Ramos (cell line): Measurements from ENCODE around the gene TRPM3.

Experiments
- in situ Hi-C: fragments of 300-500 bp; cut with MboI; formaldehyde crosslinking; loops from one replicate; pipeline ENCODE4 v1.14.3; 2022; ENCODE audit warnings: low sequenced_read_pairs; ENCODE audit not compliant: unreplicated experiment

The TRPM3 gene

DNA sequence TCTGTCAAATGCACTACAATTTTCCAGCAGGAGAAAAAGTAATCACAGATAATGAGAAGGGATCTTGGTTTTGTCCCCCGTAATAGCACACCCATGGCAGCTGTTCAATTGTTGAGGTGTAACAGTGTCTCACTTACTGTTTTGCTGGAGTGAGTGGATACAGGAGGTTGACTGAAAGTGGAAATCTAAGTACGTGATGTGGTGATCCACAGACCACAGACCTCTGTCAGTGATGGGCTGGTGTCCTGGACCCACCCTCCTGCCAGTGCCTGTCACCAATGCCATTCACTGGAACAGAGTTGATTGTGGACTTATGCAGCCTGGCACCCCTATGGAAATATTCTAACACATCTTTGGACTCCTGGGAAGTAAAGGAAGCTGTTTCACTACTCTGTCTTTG, 261.7 kb downstream of the TRPM3 start:
- in situ Hi-C loops, result no loop called here

DNA sequence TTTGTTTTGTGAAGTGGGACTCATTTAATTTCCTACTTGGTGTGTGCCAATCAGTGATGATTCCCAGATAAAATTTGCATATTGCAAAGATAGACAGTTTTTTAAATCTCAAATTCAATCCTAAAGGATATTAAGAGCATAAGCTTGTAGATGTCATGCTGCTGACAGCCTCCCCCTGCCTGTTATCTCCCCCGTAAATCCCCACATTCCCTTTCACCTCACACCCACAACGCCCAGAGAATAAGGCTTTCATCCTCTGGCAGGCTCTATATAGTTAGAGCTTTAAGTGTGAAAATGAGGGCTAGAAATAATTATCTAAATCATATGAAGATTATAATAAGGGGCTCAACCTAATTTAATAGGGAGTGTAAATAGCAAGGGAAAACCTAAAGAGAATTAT, 265.0 kb downstream of the TRPM3 start:
- in situ Hi-C loops, result no loop called here

DNA sequence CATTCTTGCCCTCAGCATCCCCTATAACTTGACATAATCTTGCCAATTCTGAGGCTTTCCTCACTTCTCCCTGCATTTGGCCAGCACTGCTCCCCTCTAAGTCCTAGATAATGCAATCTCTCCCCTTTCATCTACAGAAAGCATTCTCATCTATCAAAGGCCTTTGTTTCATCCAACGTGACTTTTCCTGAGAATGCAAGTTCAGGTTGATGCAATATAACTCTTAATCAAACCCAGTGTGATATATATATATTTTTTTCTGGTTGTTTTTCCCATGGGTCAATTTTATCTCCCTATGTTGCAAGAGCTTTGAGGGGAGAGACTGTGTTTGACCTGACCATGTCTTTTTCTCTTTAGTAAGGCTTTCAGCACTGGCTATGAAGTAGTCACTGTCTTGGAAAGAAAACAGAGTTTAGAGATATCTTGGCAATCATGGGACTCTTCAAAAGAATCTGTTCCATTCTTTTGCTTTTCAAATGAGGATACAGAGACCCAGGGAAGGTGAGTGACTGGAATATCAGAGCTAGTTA, 268.6 kb downstream of the TRPM3 start:
- in situ Hi-C loops, result no loop called here

DNA sequence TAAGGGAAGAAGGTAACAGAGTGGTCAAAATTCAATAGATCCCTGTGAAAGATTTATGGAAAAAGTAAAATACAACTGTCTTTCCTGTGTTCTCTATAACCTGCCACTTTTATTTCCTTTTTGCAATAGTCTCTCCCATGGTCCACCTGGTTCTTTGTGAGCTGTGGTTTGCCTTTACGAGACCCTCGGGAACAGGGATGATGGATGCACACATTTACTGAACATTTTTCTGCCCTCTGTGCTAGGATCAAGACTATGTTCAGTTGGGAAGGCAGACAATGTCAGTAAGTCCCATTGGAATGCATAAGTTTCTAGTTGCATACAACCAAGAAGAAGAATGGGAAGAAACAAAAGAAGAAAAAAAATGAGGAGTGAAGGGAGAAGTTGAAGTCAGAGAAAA, 281.2 kb downstream of the TRPM3 start:
- in situ Hi-C loops, result no loop called here

DNA sequence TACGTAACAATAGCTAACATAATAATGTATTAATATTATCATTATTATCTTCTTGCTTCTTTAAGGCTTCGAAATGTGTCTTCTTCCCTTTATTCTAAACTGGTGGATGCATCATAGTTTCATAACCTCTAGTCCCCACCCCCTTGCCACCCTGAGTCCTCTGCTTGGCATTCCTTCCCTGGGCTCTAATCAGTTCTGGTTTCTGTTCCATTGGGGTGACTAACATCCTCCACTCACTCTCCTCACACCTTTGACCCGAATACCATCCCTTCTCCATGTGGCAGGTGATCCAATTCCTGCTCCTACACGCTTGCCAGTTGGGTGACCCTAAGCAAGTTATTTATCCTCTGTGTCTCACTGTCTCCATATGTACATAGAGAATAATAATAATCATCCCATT, 286.1 kb downstream of the TRPM3 start:
- in situ Hi-C loops, result no loop called here

DNA sequence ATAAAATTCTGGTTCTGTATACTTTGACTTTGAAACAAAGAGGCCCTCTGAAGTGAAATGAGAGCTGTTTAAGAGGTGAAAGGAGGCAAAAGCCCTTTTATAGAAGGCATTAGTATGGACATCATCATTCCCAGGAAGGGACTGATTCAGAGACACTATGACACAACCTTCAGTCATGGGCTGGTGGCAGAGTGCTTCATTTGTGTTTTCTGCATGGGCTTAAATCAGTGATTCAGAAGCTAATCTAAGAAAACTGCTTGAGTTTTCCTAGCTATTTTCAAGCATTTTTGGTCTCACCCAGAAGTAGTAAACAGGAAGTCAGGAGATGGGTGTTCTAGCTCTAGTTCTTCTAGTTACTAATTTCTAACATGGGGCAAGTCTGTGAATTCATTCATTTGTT, 288.9 kb downstream of the TRPM3 start:
- in situ Hi-C loops, result no loop called here

DNA sequence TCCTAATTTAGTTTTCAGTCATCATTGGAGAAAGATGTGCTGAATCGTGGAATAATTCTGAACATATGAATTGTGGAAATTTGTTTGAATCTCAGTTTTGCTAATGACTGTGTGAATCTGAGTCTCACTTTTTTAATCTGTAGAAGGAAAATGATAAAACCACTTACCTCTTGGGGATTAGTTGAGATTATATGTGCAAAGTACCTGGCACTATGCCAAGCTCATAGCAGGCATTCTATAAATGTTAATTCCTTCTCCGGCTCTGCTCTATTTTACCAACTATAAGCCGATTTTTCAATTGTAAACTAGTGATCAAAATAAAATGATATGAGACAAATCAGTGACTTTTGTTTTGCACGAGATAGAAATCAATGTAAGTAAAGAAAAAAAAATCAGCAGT, 290.8 kb downstream of the TRPM3 start:
- in situ Hi-C loops, result no loop called here

DNA sequence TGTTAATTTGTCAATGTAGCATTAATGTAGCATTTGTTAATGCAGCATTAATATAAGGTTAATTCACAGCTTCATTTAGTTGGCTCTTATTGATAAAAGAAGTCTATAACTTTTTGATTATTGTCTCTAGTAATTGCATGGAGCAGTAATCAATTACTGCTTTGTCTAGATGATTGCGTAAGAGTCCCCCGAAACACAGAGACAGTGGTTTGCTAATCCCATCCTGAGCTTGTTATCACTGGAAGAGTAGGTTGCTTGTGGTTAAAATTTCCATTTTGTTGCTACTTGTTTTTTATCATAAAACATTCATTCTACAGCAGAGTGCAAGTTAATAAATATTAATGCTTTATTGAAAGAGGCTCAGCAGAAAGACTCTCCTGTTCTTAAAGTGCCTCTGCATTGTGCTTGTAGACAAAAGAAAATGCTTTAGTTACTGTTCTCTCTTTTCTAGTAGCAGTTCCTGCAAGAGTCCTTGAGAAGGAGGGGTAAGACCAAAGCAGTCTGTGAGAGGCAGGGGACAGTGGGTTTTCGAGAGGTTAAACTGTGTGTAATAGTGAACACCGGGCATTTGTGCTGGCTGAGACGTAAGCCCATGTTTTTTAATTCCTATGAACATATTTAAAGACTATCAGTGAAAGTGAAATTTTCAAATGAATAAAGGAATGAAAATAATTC, 291.7 kb downstream of the TRPM3 start:
- in situ Hi-C loops, result no loop called here

DNA sequence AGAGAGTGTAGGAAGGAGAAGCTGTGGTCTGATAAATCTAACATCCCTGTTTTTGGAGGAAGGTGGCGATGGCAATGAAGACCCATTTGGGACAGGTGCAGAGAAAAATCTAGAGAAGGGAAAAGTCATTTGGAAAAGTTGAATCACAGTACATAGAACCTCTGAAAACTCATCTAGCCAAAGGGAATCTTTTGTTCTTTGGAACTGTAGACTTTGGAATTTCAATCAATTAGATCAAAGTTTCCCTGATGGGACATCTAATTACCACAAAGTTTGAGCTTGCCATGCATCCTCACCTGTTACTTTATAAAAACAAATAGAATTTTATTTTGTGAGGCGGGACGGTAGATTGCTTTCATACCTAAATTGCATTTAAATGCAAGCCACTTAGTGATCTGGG, 294.9 kb downstream of the TRPM3 start:
- in situ Hi-C loops, result no loop called here

DNA sequence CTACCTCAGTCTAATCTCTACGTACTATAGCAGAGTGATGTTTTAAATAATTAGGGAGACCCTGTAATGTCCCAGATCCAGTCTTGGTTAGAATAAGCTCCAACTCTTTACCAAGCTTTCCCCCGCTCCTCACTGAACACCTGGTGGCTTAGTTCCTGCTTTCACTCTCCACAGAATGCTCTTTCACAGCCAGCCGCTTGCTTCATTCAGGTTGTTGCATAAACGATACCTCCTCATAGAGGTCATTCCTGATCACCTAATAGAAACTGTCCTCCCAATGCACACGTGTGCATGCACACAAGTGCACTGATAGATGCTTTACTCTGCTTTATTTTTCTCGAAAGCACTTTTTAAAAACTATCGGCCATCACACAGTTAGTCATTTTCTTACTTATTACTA, 298.1 kb downstream of the TRPM3 start:
- in situ Hi-C loops, result no loop called here

DNA sequence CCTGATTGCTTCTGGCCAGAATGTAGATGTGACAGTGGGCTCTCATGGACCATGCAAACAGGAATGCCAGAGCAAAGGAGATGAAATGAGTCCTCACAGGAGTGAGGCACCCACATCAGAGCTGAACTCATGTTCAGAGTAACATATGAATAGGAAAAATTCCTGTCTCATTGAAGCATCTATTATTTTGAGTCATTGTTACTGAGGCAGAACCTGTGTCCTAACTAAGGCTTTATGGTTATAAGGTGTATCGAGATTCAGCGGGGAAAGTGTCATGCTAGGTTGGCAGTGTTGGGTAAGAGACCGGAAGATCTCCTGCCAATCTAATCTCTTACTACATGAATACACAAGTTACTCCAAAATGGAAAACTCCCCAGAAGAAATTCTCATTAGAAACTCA, 304.1 kb downstream of the TRPM3 start:
- in situ Hi-C loops, result no loop called here

DNA sequence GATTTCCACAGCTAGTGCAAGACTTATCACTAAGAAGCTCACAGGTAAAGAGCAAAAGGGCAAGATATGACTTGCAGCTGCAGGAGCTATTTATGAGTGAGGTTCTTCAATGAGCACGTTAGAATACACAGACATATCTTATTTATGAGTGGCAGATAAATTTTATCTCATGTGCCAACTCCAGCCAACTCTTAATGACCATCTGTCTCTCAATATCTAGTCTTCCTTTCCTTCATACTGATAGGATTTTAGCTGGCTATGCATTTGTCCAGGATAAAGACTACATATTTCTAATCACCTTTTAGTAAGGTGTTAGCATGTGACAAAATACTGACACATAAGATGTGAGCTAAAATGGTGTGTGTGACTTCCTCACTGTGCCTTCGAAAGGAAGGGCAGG, 304.5 kb downstream of the TRPM3 start:
- in situ Hi-C loops, result no loop called here

DNA sequence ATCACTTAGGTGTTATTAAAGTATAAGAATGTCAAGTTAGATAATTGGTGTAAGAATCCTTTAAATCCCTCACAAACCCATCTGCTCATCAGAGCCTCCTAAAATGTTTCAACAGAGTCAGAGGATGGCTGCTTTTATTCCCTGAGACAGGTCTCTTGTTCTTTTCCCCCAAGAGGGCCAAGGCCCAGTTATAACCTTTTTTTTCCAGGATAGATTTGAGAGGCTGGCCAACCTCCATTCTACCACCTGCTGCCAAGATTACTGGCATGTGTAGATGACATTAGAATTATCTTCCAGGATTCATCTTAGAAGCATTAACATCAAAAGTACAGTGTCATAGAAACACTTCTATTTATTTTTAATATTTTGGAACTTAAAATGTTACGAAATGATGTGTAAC, 305.1 kb downstream of the TRPM3 start:
- in situ Hi-C loops, result no loop called here

DNA sequence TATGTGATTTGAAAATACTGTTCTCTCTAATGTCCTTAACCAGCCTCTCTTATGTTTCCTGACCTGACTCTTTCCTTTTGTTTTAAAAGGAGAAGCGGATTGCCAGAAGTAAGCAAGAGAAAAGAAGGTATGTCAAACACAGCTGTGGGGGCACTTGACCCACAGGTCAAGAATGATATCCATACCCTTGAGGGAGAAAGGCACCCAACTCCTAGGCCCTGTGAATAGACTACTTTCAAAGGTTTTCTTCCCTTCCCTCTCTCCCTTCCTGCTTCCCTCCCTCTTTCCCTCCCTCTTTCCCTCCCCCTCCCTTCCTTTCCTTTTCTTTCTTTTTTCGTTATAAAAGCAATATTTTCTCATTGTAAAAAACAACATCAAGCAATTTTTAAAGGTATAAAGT, 306.8 kb downstream of the TRPM3 start:
- in situ Hi-C loops, result no loop called here

DNA sequence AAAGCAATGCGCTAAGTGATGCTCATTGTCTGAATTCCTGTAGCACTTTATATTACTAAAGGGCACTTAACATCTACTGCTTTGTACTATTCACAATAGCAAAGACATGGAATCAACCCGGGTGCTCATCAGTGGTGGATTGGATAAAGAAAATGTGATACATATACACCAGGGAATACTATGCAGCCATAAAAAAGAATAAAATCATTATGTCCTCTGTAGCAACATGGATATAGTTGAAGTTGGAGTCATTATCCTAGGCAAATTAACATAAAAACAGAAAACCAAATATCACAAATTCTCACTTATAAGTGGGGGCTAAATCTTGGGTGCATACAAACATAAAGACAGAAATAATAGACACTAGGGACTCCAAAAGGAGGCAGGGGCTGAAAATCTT, 308.3 kb downstream of the TRPM3 start:
- in situ Hi-C loops, result no loop called here

DNA sequence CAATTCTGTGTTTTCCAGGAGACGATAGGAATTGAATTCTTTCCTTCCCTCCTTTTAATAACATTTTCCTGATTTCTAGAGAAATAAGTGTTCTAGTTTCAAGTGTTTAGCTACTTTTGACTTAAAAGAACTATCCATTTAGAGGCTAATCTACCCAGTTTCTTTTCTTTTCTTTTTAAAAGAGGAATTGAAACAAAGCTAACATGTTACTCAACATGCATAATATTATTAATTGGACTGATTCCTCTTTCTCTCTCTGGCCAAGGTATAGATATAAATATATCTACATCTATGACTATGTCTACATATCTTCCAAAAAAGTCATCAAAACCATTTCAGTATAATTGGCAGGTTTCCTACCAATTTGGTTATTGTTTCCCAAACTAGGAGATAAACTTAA, 309.8 kb downstream of the TRPM3 start:
- in situ Hi-C loops, result no loop called here

DNA sequence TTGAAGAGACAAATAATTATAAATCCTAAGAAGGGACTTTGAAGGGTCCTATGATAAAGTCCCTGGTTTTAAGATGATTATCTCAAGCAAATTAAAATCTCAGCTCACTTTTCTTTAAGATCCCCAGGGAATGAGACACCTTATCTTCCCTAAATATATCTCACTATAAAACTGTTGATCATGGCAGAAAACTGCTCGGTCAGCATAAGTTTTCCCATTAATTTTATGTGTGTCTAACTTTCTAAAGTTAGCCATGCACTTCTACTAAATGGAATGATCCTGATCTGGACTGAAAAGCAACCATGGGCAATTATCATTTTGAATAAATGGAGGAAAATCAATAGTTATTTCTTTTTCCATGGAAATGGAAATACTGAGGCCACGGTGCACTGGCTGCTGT, 314.5 kb downstream of the TRPM3 start:
- in situ Hi-C loops, result no loop called here

DNA sequence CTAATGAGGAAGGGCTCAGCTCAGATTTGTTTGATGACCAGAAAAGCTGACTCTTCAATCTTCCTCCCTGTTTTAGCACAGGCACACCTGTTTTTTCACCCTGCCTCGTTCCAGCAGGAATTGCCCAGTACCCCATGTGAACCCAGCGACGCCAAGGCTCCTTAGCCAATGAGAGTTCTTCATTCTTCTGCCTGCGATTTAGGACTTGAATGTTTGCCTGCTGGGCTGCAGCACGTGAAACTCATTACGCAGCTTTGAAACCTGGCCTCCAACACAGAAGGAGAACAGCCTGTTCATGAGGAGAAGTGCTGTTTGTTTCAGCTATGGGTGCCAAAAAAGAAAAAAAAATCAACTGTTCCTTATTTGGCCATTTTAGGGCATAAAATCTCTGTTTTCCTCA, 315.5 kb downstream of the TRPM3 start:
- in situ Hi-C loops, result no loop called here

DNA sequence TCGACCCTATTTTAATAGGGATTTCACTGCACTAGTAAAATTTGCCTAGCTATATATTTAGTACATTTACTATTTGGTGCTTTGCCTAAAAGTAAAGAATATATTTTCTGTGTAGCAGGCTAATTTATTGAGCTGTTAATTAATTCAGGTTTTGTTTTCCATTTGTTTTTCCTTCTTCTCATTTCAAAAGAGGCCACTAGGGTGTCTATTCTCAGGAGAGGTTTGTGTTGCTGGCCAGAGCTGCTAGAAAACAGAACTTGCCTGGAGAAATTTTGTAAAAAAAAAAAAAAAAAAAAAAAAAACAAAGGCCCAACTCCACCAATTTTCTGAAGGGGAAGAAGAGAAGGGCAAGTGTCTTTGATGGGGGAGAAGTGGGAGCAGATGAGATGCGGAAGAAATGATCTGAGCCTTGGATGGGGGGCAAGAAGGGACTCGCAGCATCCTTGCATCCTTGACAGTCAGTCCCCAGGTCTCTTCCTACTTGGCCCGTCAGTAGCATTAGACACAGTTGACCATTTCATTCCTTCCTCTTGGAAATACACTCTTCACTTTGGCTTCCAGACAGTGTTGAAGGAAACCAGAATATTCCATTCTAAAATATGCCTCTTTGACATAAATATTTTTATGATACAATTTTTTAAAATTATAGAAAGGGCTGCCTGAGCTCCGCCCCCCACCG, 318.5 kb downstream of the TRPM3 start:
- in situ Hi-C loops, result no loop called here

DNA sequence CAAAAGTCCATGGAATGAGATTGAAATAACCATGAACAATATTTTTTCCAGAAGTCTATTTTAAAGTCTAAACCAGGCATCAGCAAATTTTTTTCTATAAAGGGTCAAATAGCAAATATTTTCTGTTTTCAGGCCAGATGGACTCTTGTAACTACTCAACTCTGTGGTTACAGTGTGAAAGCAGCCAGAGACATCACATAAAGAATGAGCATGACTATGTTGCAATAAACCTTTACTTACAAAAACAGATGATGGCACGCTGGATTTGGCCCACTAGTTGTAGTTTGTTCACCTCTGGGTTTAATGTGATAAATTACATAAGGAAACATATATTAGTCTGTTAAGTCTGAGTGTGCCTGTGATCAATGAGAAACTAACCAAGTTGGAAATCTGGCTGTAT, 319.2 kb downstream of the TRPM3 start:
- in situ Hi-C loops, result no loop called here

DNA sequence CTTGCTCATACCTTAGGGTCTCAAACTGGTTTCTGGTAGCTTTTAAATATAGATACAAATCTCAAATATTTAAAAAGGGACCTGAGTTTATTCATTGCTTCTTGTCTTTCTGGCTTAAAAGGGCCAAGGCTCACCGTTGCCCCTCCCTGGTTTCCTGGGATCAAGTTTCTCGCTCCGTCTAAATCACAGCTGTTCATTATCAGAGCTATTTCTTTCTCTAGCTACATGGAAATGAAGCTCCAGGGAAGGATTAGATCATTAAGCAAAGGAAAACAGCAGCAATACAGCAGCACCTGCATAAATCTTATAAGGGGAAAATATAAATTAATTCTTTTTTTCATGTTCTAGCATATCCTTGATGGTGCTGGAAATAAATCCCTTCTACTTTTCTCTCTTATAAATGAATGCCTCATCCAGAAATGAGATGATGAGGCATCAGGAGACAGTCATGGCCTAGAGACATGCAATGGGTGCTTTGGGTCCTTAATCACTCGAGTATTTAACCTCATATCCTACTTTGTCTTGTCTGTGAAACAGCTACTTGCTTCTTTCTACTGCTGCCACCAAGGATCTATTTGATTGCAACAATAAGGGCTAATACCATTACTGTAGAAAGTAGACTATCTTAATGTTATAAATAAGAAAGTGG, 320.1 kb downstream of the TRPM3 start:
- in situ Hi-C loops, result no loop called here

DNA sequence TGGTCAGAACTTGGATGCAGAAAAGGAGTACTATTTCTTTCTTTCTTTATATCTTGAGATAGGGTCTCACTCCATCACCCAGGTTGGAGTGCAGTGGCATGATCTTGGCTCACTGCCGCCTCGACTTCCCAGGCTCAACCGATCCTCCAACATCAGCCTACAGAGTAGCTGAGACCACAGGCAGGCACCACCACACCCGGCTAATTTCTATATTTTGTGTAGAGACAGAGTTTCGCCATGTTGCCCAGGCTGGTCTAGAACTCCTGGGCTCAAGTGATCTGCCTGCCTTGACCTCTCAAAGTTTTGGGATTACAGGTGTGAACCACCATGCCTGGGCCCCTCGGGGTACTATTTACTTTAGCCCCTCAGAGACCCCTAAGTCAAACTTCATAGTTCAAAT, 323.4 kb downstream of the TRPM3 start:
- in situ Hi-C loops, result no loop called here
